Subcutaneous adipose tissue (tissue), 4 donors: ENCODE measurements around the gene KDR. TPM values are rescaled to one million over a fixed set of nuclear protein-coding genes. Genes with fewer than 3 reads are reported as not detected.

Experiments used
- CTCF ChIP-seq: fragments of 450-650 bp; IDR thresholded peaks from one replicate; pipeline ENCODE4 v1.5.1; 2016; ENCODE audit warnings: low read depth, mild to moderate bottlenecking, control low read depth, antibody characterized with exemption, moderate library complexity
- small RNA-seq: library from RNA; depleted of rRNA; stranded (forward); fragments of <200 nt; gene quantifications from one replicate; pipeline ENCODE3, GENCODE V24; 2016
- total RNA-seq, 4 donors: library from RNA; depleted of rRNA; stranded (reverse); fragments of >200 nt; gene quantifications; one replicate each; pipeline ENCODE4 v1.1.0, GENCODE V29; 2016

The KDR gene
- total RNA-seq, 4 donors from 2014 or later = 14.5 to 69.7 (median 27.6) TPM

- TF ChIP-seq CTCF = no peak
These were observed 94.2 kb downstream of the KDR start for GRCh38 chr4:55031158-55031557.

- no peak for TF ChIP-seq CTCF
These were observed 94.8 kb downstream of the KDR start for GRCh38 chr4:55030589-55030988.

DNA sequence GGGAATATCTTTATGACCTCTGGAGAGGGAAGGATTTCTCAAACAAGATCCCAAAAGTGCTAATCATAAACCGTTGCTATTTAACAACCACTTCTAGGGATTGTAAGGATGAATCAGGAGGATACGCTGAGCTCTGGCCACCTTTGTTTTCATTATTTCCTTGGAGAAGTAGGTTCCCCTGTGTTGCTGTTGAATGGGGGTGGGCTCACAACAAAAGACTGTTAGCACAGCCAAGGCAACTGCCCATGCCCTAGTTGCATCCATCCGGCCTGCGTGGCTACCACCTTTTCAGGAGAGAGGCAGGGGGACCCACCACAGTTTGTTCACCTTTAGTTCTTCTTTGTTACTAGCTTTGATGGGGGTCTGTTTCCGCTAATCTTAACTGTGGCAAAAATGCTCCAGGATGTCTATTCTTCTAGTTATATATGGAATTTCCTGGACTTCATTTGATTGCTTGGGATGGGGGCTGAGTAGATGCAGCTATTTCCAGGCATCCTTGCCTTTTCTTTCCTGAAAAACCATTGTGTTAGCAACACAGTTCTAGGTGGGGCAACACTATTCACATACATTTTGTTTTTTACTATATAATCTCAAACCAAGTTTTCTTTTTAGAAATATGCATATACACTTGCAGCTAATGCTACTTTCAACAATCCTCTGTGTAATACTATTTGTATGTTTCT, 95.4 kb downstream of the KDR start:
- no peak for TF ChIP-seq CTCF

DNA sequence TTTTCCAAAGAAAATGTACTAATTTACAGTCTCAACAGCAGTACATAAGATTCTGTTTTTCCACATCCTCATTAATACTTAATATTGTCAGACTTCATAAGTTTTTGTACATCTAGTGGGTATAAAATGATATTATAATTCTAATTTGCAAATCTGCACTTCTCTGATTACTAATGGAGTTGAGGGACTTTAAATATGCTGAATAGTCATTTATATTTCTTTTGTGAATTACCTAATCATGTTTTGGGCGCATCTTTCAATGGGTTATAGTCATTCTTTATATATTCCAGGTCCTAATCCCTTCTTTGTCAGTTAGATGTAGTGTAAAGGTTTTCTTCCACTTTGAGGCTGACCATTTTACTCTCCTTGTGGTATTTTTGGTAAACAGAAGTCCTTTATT, 96.1 kb downstream of the KDR start:
- no peak for TF ChIP-seq CTCF

Small RNA genes lying within 50 kb of the gene (small RNA-seq; reads per million reads assigned to genes)
- not detected for gene RN7SL424P
- not detected for gene RNU6-410P

Other genes starting within 250 kb of the KDR start
- gene SRD5A3, start 220.6 kb upstream of the KDR start, total RNA-seq = 10 to 100 TPM; 11.0 to 18.7 (median 15.5) TPM